B cell (primary cell): ENCODE data around the gene KAT7. TPM values are rescaled to one million over a fixed set of nuclear protein-coding genes. Genes with fewer than 3 reads are reported as not detected.
A peak's percentile ranks its signal among the peaks of the same experiment; 100 is the strongest.

Source experiments
- ATAC-seq: fragments of 200-7000 bp; cut with Tn5 transposase; one replicate; pipeline ENCODE4 v1.10.0; 2021; ENCODE audit warnings: low read depth, mild to moderate bottlenecking, moderate number of reproducible peaks, moderate library complexity
- CTCF ChIA-PET: fragments of 350-600 bp; sonication (Branson Sonifier 250); formaldehyde crosslinking; loops from one replicate; lab custom pipeline; 2021; ENCODE audit warnings: antibody characterized with exemption, inconsistent platforms; lab: Charles Lee
- POLR2A ChIA-PET: fragments of 350-600 bp; sonication (Branson Sonifier 250); formaldehyde crosslinking; loops from one replicate; lab custom pipeline; 2021; ENCODE audit warnings: antibody characterized with exemption; lab: Charles Lee
- DNase-seq: peaks from one replicate; pipeline ENCODE4 v3.0.0; 2013
- H2AFZ ChIP-seq: 2 replicates; pipeline ENCODE4 v1.6.1; 2012; ENCODE audit warnings: mild to moderate bottlenecking, low read depth, low read length; ENCODE audit not compliant: insufficient read depth, poor library complexity, severe bottlenecking
- H3K27ac ChIP-seq, 2 donors: 1 replicate in 1 of 2; 2 replicates in 1 of 2; pipeline ENCODE4 v1.5.1; 2012 to 2013; ENCODE audit warnings: low read length in 2 of 2, mild to moderate bottlenecking in 2 of 2, moderate library complexity in 1 of 2
- H3K27me3 ChIP-seq, 4 experiments: fragments of 200-600 bp in 1 of 4; sonication (generic) in 1 of 4; replicated peaks in 1 of 4; 1 replicate in 2 of 4; 2 replicates in 2 of 4; pipeline versions ENCODE4 v1.6.1 to v1.7.0; 2013 to 2016; ENCODE audit warnings: low read length in 3 of 4, mild to moderate bottlenecking in 2 of 4, mixed read lengths in 1 of 4, moderate library complexity in 1 of 4; ENCODE audit not compliant: insufficient read depth in 4 of 4, control insufficient read depth in 3 of 4; ENCODE audit errors: control extremely low read depth in 1 of 4
- H3K36me3 ChIP-seq, 2 experiments: replicated peaks in 1 of 2; 1 replicate in 1 of 2; 2 replicates in 1 of 2; pipeline versions ENCODE4 v1.6.1 to v1.7.1; 2013; ENCODE audit warnings: low read length in 1 of 2; ENCODE audit not compliant: insufficient read depth in 2 of 2, control insufficient read depth in 1 of 2; ENCODE audit errors: control extremely low read depth in 1 of 2, extremely low read depth in 1 of 2
- H3K4me1 ChIP-seq, 2 donors: fragments of 200-600 bp in 1 of 2; sonication (generic) in 1 of 2; 1 replicate in 1 of 2; 2 replicates in 1 of 2; pipeline versions ENCODE4 v1.5.1 to v1.6.1; 2013 to 2017; ENCODE audit warnings: low read length in 2 of 2; ENCODE audit not compliant: control insufficient read depth in 2 of 2, insufficient read depth in 2 of 2
- H3K4me2 ChIP-seq: replicated peaks from 2 replicates; pipeline ENCODE3; 2012; ENCODE audit warnings: mild to moderate bottlenecking, low read depth, low read length; ENCODE audit not compliant: poor library complexity, severe bottlenecking
- H3K4me3 ChIP-seq, 5 experiments: fragments of 200-600 bp in 1 of 5; sonication (generic) in 1 of 5; 1 replicate in 3 of 5; 2 replicates in 2 of 5; pipeline versions ENCODE4 v1.5.1 to v1.7.0; 2011 to 2016; ENCODE audit warnings: low read length in 4 of 5, mild to moderate bottlenecking in 4 of 5, low read depth in 2 of 5, control low read depth in 1 of 5, moderate library complexity in 1 of 5; ENCODE audit not compliant: insufficient read depth in 1 of 5; ENCODE audit errors: control extremely low read depth in 1 of 5, extremely low read depth in 1 of 5
- H3K79me2 ChIP-seq: fragments of 200-600 bp; sonication (generic); one replicate; pipeline ENCODE4 v1.6.0; 2016; ENCODE audit warnings: low read length; ENCODE audit not compliant: control insufficient read depth, insufficient read depth
- H3K9ac ChIP-seq: fragments of 200-600 bp; sonication (generic); 2 replicates; pipeline ENCODE4 v1.6.1; 2017; ENCODE audit warnings: mild to moderate bottlenecking, low read length, moderate library complexity
- H3K9me3 ChIP-seq, 3 donors: one replicate each; pipeline versions ENCODE4 v1.6.1 to v1.7.1; 2013; ENCODE audit warnings: low read length in 2 of 3; ENCODE audit not compliant: control insufficient read depth in 2 of 3, insufficient read depth in 1 of 3; ENCODE audit errors: control extremely low read depth in 1 of 3
- H4K20me1 ChIP-seq: 2 replicates; pipeline ENCODE4 v1.6.0; 2012; ENCODE audit warnings: mild to moderate bottlenecking, low read length; ENCODE audit not compliant: insufficient read depth, control insufficient read depth, poor library complexity, severe bottlenecking
- H3K27ac Mint-ChIP-seq: one replicate; pipeline ENCODE4 v1.8.0; 2021; ENCODE audit warnings: mixed read lengths
- H3K27me3 Mint-ChIP-seq: one replicate; pipeline ENCODE4 v1.8.0; 2021; ENCODE audit warnings: mixed read lengths
- H3K4me1 Mint-ChIP-seq: one replicate; pipeline ENCODE4 v1.8.0; 2021; ENCODE audit warnings: mixed read lengths
- H3K4me3 Mint-ChIP-seq: one replicate; pipeline ENCODE4 v1.8.0; 2021; ENCODE audit warnings: mixed read lengths
- H3K9me3 Mint-ChIP-seq: one replicate; pipeline ENCODE4 v1.8.0; 2022; ENCODE audit warnings: mixed read lengths; ENCODE audit not compliant: insufficient read depth
- EZH2 ChIP-seq: IDR thresholded peaks from 2 replicates; pipeline ENCODE4 v1.6.1; 2012; ENCODE audit warnings: borderline replicate concordance, low read depth, mild to moderate bottlenecking, moderate library complexity, low read length; ENCODE audit not compliant: insufficient read depth, poor library complexity, severe bottlenecking
- WGBS: methylation state at CpG from one replicate; pipeline ENCODE4 v1.1.5; 2013; ENCODE audit warnings: missing lambda C conversion rate; ENCODE audit not compliant: insufficient coverage; 5-methylcytosine and 5-hydroxymethylcytosine counted together
- intact Hi-C: fragments of 100-400 bp; cut with micrococcal nuclease; formaldehyde crosslinking; loops from one replicate; pipeline ENCODE4 v1.10.0; 2022
- polyA plus RNA-seq: library from polyadenylated mRNA; depleted of rRNA; stranded (reverse); fragments of >200 nt; gene quantifications from 2 replicates; pipeline ENCODE4 v1.2.3, GENCODE V29; 2012
- total RNA-seq, 2 donors: library from RNA; stranded (reverse); fragments of 120-200 nt in 1 of 2; gene quantifications; 1 replicate in 1 of 2; 2 replicates in 1 of 2; pipeline versions ENCODE4 v1.2.3 to v1.2.4, GENCODE V29; 2013 to 2022
- TF ChIP-seq, protein P1 (sequence below): fragments of 200-600 bp; IDR thresholded peaks from one replicate; pipeline ENCODE4 v1.8.0; 2022; ENCODE audit warnings: antibody characterized with exemption, mild to moderate bottlenecking

KAT7 gene
- total and polyA plus RNA-seq, 2 donors (not counting 1 experiment from before 2014, with no cell fraction given), result 16.7 to 124 TPM

DNA sequence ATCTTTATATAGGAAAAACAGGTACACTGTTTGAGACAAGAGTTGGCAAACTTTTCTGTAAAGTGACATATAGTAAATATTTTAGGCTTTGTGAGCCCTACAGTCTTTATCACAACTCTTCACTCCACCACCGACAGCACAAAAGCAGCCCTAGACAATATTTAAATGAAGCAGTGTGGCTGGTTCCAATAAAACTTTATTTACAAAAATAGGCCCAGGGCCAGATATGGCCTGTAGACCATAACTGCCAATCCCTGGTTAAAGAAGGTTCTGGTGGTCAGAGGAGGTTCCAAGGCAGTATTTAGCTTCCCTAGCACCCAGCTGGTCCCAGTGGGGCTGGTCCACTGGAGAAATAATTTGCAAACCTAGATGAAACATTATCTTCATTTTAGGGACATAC lies 28.2 kb upstream of the KAT7 start:
- H3K4me3 ChIP-seq, result no peak overlapping the region
- no peaks in the 10 kb centered on the region for H3K9me3 Mint-ChIP-seq
- intact Hi-C loops, result no loop called here

More for the DNA sequence above, 28.2 kb upstream of the KAT7 start:
- Histone ChIP-seq H3K9me3 (peaks cover 0 to 3% (median 0%) of the 10 kb centered on the region in 3 donors), H3K4me2 (no peak overlapping the region), H3K27me3 (no peaks in the 10 kb centered on the region), H3K27ac (peak overlapping the region in 1 of 2 donors; percentile 63), H4K20me1 (peaks cover 70% of the 10 kb centered on the region), H2AFZ (no peak overlapping the region), H3K9ac (no peak overlapping the region), H3K79me2 (peaks cover 86% of the 10 kb centered on the region), H3K36me3 (peaks cover 6 to 32% of the 10 kb centered on the region in 2 experiments), H3K4me1 (peaks cover 51 to 55% of the 10 kb centered on the region in 2 donors)
- WGBS, result no CpG with 5 or more reads among the region's 1 CpG
- Mint-ChIP-seq H3K27ac (peak overlapping the region; percentile 37), H3K4me1 (peaks cover 78% of the 10 kb centered on the region), H3K27me3 (no peaks in the 10 kb centered on the region), H3K4me3 (peak overlapping the region; percentile 30)
- POLR2A ChIA-PET, result interaction anchor here (1.1 kb wide), 1 partner anchor 8 kb away, joined by 4 read pairs; no protein-coding TSS in a partner anchor
- CTCF ChIA-PET, result interaction anchor here (1.2 to 7.2 kb wide), 3 partner anchors 12 to 51 kb away, joined by 3 to 55 read pairs (median 54); partner anchors contain the start of gene SLC35B1
- no peak for TF ChIP-seq EZH2
- TF ChIP-seq, protein P1, sequence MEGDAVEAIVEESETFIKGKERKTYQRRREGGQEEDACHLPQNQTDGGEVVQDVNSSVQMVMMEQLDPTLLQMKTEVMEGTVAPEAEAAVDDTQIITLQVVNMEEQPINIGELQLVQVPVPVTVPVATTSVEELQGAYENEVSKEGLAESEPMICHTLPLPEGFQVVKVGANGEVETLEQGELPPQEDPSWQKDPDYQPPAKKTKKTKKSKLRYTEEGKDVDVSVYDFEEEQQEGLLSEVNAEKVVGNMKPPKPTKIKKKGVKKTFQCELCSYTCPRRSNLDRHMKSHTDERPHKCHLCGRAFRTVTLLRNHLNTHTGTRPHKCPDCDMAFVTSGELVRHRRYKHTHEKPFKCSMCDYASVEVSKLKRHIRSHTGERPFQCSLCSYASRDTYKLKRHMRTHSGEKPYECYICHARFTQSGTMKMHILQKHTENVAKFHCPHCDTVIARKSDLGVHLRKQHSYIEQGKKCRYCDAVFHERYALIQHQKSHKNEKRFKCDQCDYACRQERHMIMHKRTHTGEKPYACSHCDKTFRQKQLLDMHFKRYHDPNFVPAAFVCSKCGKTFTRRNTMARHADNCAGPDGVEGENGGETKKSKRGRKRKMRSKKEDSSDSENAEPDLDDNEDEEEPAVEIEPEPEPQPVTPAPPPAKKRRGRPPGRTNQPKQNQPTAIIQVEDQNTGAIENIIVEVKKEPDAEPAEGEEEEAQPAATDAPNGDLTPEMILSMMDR, result no peak
- DNase-seq, result no peak
- no peak for ATAC-seq
